HepG2 (cell line): Measurements from ENCODE around the gene CYB5D1. TPM values are rescaled to one million over a fixed set of nuclear protein-coding genes. Genes with fewer than 3 reads are reported as not detected.

Source experiments
- CEBPZ ChIP-seq: IDR thresholded peaks from 2 replicates; pipeline ENCODE4 v1.6.1; 2012; ENCODE audit warnings: low read length, improper control_type of control experiment
- GLMP ChIP-seq: sonication (generic); formaldehyde crosslinking; IDR thresholded peaks from 2 replicates; pipeline ENCODE4 v1.9.0; 2021; ENCODE audit warnings: missing genetic modification reagents, mild to moderate bottlenecking, borderline replicate concordance
- IKZF4 ChIP-seq: sonication (generic); formaldehyde crosslinking; IDR thresholded peaks from 2 replicates; pipeline ENCODE4 v1.5.1; 2020; ENCODE audit warnings: borderline replicate concordance, mild to moderate bottlenecking, low read depth, missing genetic modification reagents; ENCODE audit errors: not compliant biosample characterization
- SCMH1 ChIP-seq: sonication (generic); formaldehyde crosslinking; IDR thresholded peaks from 2 replicates; pipeline ENCODE4 v1.9.0; 2021; ENCODE audit warnings: missing genetic modification reagents, mild to moderate bottlenecking, borderline replicate concordance
- SOX5 ChIP-seq: IDR thresholded peaks from 2 replicates; pipeline ENCODE4 v1.6.1; 2016; ENCODE audit warnings: borderline replicate concordance
- SOX6 ChIP-seq, 2 experiments: fragments of 450-650 bp in 1 of 2; sonication (generic) in 1 of 2; formaldehyde crosslinking in 1 of 2; IDR thresholded peaks; 2 replicates each; pipeline versions ENCODE4 v1.4.0 to v1.6.1; 2017 to 2020; ENCODE audit warnings: antibody characterized with exemption in 1 of 2, mild to moderate bottlenecking in 1 of 2, missing genetic modification reagents in 1 of 2
- SP5 ChIP-seq: IDR thresholded peaks from 2 replicates; pipeline ENCODE4 v1.6.1; 2016; ENCODE audit warnings: low read depth, borderline replicate concordance
- SUZ12 ChIP-seq: fragments of 150-350 bp; IDR thresholded peaks from 2 replicates; pipeline ENCODE4 v1.6.1; 2014; ENCODE audit warnings: low read depth, low read length
- TEAD2 ChIP-seq: sonication (generic); formaldehyde crosslinking; IDR thresholded peaks from 2 replicates; pipeline ENCODE4 v1.9.0; 2021; ENCODE audit warnings: missing genetic modification reagents
- YEATS4 ChIP-seq: sonication (generic); formaldehyde crosslinking; IDR thresholded peaks from 2 replicates; pipeline ENCODE4 v1.4.0; 2020; ENCODE audit warnings: missing genetic modification reagents, borderline replicate concordance
- ZFP1 ChIP-seq: IDR thresholded peaks from 2 replicates; pipeline ENCODE4 v1.6.1; 2016
- ZGPAT ChIP-seq: IDR thresholded peaks from 2 replicates; pipeline ENCODE4 v1.6.1; 2016; ENCODE audit warnings: mild to moderate bottlenecking
- ZNF253 ChIP-seq: sonication (generic); formaldehyde crosslinking; IDR thresholded peaks from 2 replicates; pipeline ENCODE4 v1.8.0; 2022; ENCODE audit warnings: mild to moderate bottlenecking, missing genetic modification reagents, borderline replicate concordance
- ZNF260 ChIP-seq: sonication (generic); formaldehyde crosslinking; IDR thresholded peaks from 2 replicates; pipeline ENCODE4 v1.4.0; 2020; ENCODE audit warnings: missing genetic modification reagents, low read depth, mild to moderate bottlenecking, borderline replicate concordance
- ZNF724P ChIP-seq: sonication (generic); formaldehyde crosslinking; IDR thresholded peaks from 2 replicates; pipeline ENCODE4 v1.8.0; 2022; ENCODE audit warnings: missing genetic modification reagents, borderline replicate concordance
- ZNF75D ChIP-seq: sonication (generic); formaldehyde crosslinking; IDR thresholded peaks from 2 replicates; pipeline ENCODE4 v1.8.1; 2023; ENCODE audit warnings: missing genetic modification reagents, mild to moderate bottlenecking, borderline replicate concordance
- polyA plus RNA-seq, 8 experiments: library from polyadenylated mRNA; depleted of rRNA in 3 of 8; stranded (reverse) in 7 of 8; unstranded in 1 of 8; fragments of >200 nt; fragmentation: Illumina TruSeq in 4 of 8; extraction: Trizol in 4 of 8; gene quantifications; 2 replicates each; pipeline versions ENCODE4 v1.2.1 to v1.2.3, GENCODE V29; 2011 to 2016; ENCODE audit warnings: low read depth in 4 of 8, missing spikeins in 1 of 8, mixed read lengths in 1 of 8; ENCODE audit not compliant: insufficient read depth in 1 of 8
- total RNA-seq, 5 experiments: library from RNA; depleted of rRNA; stranded (reverse); fragments of >200 nt; fragmentation: Illumina TruSeq; extraction: Trizol; gene quantifications; 2 replicates each; pipeline ENCODE4 v1.2.3, GENCODE V29; 2016; ENCODE audit warnings: low read depth in 1 of 5

CYB5D1 gene
- total and polyA plus RNA-seq, 2 of the 13 experiments (the other 11 are each of a cell fraction or from before 2014, with no cell fraction given): 8.9 to 17.0 TPM

DNA sequence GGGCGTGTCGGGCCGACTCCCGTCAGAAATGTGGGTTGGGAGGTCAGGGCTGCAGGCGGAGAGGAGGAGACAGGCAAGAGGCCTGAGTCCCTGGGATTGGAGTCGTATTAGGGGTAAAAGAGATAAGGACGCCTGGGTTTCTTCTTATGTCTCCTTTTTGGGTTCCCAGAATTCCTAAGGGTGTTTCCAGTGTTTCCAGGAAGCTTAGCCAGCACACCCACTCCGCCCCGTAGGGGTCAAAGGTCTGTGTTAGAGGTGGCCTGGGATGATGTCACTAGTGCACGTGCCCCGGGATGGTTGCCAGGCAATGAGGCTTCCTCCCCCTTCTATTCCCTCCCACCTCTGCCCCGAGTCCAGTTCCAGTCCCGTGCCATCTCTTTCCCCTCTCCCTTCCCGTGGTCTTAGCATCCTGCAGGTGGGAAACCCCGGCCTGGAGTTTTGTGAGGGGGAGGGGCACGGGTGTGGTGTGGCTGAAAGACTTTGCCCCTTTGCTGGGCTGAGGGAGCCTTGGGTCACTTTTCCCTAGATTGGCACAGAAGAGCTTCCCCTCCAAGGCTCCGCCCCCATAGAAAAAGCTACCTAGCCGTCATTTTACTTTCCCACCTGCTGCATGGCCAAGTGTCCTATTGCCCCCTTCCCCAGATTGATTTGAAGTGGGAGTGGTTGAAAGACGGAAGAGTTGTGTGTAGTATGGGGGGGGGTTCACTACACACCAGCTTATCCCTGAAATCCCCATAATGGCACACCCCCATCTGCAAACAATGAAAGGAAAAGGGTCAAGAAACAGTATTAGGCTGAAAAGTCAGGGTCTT lies 21.0 kb upstream of the CYB5D1 start (continued):
- TF ChIP-seq CEBPZ: no peak
- TF ChIP-seq SP5 (CRISPR knock-in tag): peak; percentile 97
- no peak for TF ChIP-seq SOX6 (IDR thresholded peaks at IDR 0.05)
- peak; percentile 94 for TF ChIP-seq SOX6 (CRISPR knock-in tag; IDR thresholded peaks at IDR 0.05)
- TF ChIP-seq ZNF253 (CRISPR knock-in tag): no peak
- TF ChIP-seq ZGPAT (CRISPR knock-in tag): peak; percentile 89
- peak; percentile 59; the same call in 1 of the 2 replicates for TF ChIP-seq ZNF724P (CRISPR knock-in tag)
- TF ChIP-seq ZNF260 (CRISPR knock-in tag): no peak
- TF ChIP-seq SCMH1 (CRISPR knock-in tag): no peak
- no peak for TF ChIP-seq GLMP (CRISPR knock-in tag)
- TF ChIP-seq SOX5 (CRISPR knock-in tag): peak; percentile 88
- TF ChIP-seq ZFP1: peak; percentile 90; the same call in 1 of the 2 replicates
- TF ChIP-seq IKZF4 (CRISPR knock-in tag): no peak
- TF ChIP-seq YEATS4 (CRISPR knock-in tag): peak; percentile 52
- TF ChIP-seq TEAD2: no peak
- TF ChIP-seq ZNF75D: no peak
- no peak for TF ChIP-seq SUZ12
